HEK293 (cell line): ENCODE measurements around the gene FOXS1.

Experiments used
- BCL6B ChIP-seq: fragments of 450-650 bp; formaldehyde crosslinking; IDR thresholded peaks from 2 replicates; pipeline ENCODE4 v1.5.1; 2017; ENCODE audit warnings: missing biosample characterization, missing genetic modification characterization
- EGR2 ChIP-seq: fragments of 450-650 bp; formaldehyde crosslinking; IDR thresholded peaks from 2 replicates; pipeline ENCODE4 v1.5.1; 2016; ENCODE audit warnings: low read depth, missing biosample characterization, missing genetic modification characterization
- KLF1 ChIP-seq: fragments of 450-650 bp; formaldehyde crosslinking; IDR thresholded peaks from 2 replicates; pipeline ENCODE4 v1.5.1; 2016; ENCODE audit warnings: missing biosample characterization, missing genetic modification characterization
- KLF16 ChIP-seq: fragments of 450-650 bp; formaldehyde crosslinking; IDR thresholded peaks from 2 replicates; pipeline ENCODE4 v1.5.1; 2017; ENCODE audit warnings: missing biosample characterization, missing genetic modification characterization
- KLF8 ChIP-seq: fragments of 450-650 bp; formaldehyde crosslinking; IDR thresholded peaks from 2 replicates; pipeline ENCODE4 v1.5.1; 2016; ENCODE audit warnings: missing biosample characterization, missing genetic modification characterization
- KLF9 ChIP-seq: fragments of 450-650 bp; formaldehyde crosslinking; IDR thresholded peaks from 2 replicates; pipeline ENCODE4 v1.5.1; 2016; ENCODE audit warnings: missing biosample characterization, missing genetic modification characterization, low read depth
- ZBTB11 ChIP-seq: fragments of 450-650 bp; formaldehyde crosslinking; conservative IDR thresholded peaks from 2 replicates; pipeline ENCODE4 v1.5.1; 2016; ENCODE audit warnings: low read depth, missing biosample characterization, missing genetic modification characterization
- ZBTB17 ChIP-seq: fragments of 450-650 bp; formaldehyde crosslinking; IDR thresholded peaks from 2 replicates; pipeline ENCODE4 v1.5.1; 2016; ENCODE audit warnings: missing biosample characterization, missing genetic modification characterization
- ZBTB26 ChIP-seq: fragments of 450-650 bp; formaldehyde crosslinking; optimal IDR thresholded peaks from 2 replicates; pipeline ENCODE3; 2016; ENCODE audit warnings: missing biosample characterization, mild to moderate bottlenecking, missing genetic modification characterization
- ZBTB48 ChIP-seq: fragments of 450-650 bp; formaldehyde crosslinking; IDR thresholded peaks from 2 replicates; pipeline ENCODE4 v1.5.1; 2016; ENCODE audit warnings: missing biosample characterization, missing genetic modification characterization
- ZBTB6 ChIP-seq: fragments of 450-650 bp; formaldehyde crosslinking; IDR thresholded peaks from 2 replicates; pipeline ENCODE4 v1.5.1; 2017; ENCODE audit warnings: missing biosample characterization, missing genetic modification characterization
- ZFP37 ChIP-seq: fragments of 450-650 bp; formaldehyde crosslinking; IDR thresholded peaks from 2 replicates; pipeline ENCODE4 v1.5.1; 2016; ENCODE audit warnings: missing biosample characterization, missing genetic modification characterization
- ZNF140 ChIP-seq: fragments of 450-650 bp; formaldehyde crosslinking; IDR thresholded peaks from 2 replicates; pipeline ENCODE4 v1.5.1; 2016; ENCODE audit warnings: missing biosample characterization, missing genetic modification characterization
- ZNF174 ChIP-seq: fragments of 450-650 bp; formaldehyde crosslinking; IDR thresholded peaks from 2 replicates; pipeline ENCODE4 v1.5.0; 2017; ENCODE audit warnings: missing biosample characterization, mild to moderate bottlenecking, missing genetic modification characterization
- ZNF202 ChIP-seq: fragments of 450-650 bp; formaldehyde crosslinking; IDR thresholded peaks from 2 replicates; pipeline ENCODE4 v1.5.1; 2016; ENCODE audit warnings: missing biosample characterization, missing genetic modification characterization, borderline replicate concordance
- ZNF239 ChIP-seq: fragments of 450-650 bp; formaldehyde crosslinking; IDR thresholded peaks from 2 replicates; pipeline ENCODE4 v1.5.1; 2016; ENCODE audit warnings: missing biosample characterization, missing genetic modification characterization
- ZNF248 ChIP-seq: fragments of 450-650 bp; formaldehyde crosslinking; IDR thresholded peaks from 2 replicates; pipeline ENCODE4 v1.5.1; 2017; ENCODE audit warnings: missing biosample characterization, missing genetic modification characterization
- ZNF311 ChIP-seq: fragments of 450-650 bp; formaldehyde crosslinking; IDR thresholded peaks from 2 replicates; pipeline ENCODE4 v1.5.1; 2017; ENCODE audit warnings: missing biosample characterization, missing genetic modification characterization, borderline replicate concordance
- ZNF362 ChIP-seq: fragments of 450-650 bp; formaldehyde crosslinking; IDR thresholded peaks from 2 replicates; pipeline ENCODE4 v1.5.1; 2016; ENCODE audit warnings: missing biosample characterization, missing genetic modification characterization
- ZNF473 ChIP-seq: fragments of 450-650 bp; formaldehyde crosslinking; IDR thresholded peaks from 2 replicates; pipeline ENCODE4 v1.5.1; 2017; ENCODE audit warnings: missing biosample characterization, missing genetic modification characterization
- ZNF549 ChIP-seq: fragments of 450-650 bp; IDR thresholded peaks from 2 replicates; pipeline ENCODE4 v1.5.1; 2018; ENCODE audit warnings: missing biosample characterization, missing genetic modification characterization, mild to moderate bottlenecking, inconsistent platforms, moderate library complexity
- ZNF561 ChIP-seq: fragments of 450-650 bp; IDR thresholded peaks from 2 replicates; pipeline ENCODE4 v1.5.1; 2018; ENCODE audit warnings: missing biosample characterization, missing genetic modification characterization, borderline replicate concordance
- ZNF626 ChIP-seq: fragments of 450-650 bp; sonication (Bioruptor Pico); formaldehyde crosslinking; IDR thresholded peaks from 2 replicates; pipeline ENCODE4 v1.5.1; 2018; ENCODE audit warnings: missing biosample characterization, missing genetic modification characterization, inconsistent platforms
- ZNF664 ChIP-seq: fragments of 450-650 bp; formaldehyde crosslinking; IDR thresholded peaks from 2 replicates; pipeline ENCODE4 v1.5.1; 2016; ENCODE audit warnings: missing biosample characterization, missing genetic modification characterization
- ZNF692 ChIP-seq: fragments of 450-650 bp; formaldehyde crosslinking; IDR thresholded peaks from 2 replicates; pipeline ENCODE4 v1.5.1; 2016; ENCODE audit warnings: missing biosample characterization, missing genetic modification characterization
- ZSCAN16 ChIP-seq: fragments of 450-650 bp; formaldehyde crosslinking; IDR thresholded peaks from 2 replicates; pipeline ENCODE4 v1.5.1; 2016; ENCODE audit warnings: missing biosample characterization, missing genetic modification characterization

FOXS1 gene

GRCh38 chr20:31879143-31879987, 34.0 kb upstream of the FOXS1 start (continued):
- no peak for TF ChIP-seq ZNF174 (tag by site-specific recombination)
- TF ChIP-seq KLF9 (tag by site-specific recombination) = peak; percentile 76
- no peak for TF ChIP-seq BCL6B
- TF ChIP-seq ZNF202 = no peak
- no peak for TF ChIP-seq ZNF248
- TF ChIP-seq ZNF549 = no peak
- TF ChIP-seq ZBTB26 (tag by site-specific recombination) = peak; percentile 58
- no peak for TF ChIP-seq ZFP37 (tag by site-specific recombination)
- no peak for TF ChIP-seq ZNF311 (tag by site-specific recombination)
- TF ChIP-seq ZNF473 (tag by site-specific recombination) = no peak
- TF ChIP-seq ZBTB17 = peak; percentile 80
- TF ChIP-seq KLF1 (tag by site-specific recombination) = no peak
- TF ChIP-seq ZBTB48 = no peak
- TF ChIP-seq EGR2 (tag by site-specific recombination) = no peak
- TF ChIP-seq KLF16 = no peak
- TF ChIP-seq ZNF561 = no peak
- TF ChIP-seq ZNF626 = no peak
- no peak for TF ChIP-seq ZBTB11 (tag by site-specific recombination)
- no peak for TF ChIP-seq ZNF140 (tag by site-specific recombination)
- TF ChIP-seq ZBTB6 = no peak
- 0 out of 2 replicates have a peak, but pooled peaks have one; percentile 48 for TF ChIP-seq KLF8
- no peak for TF ChIP-seq ZNF664 (tag by site-specific recombination)
- no peak for TF ChIP-seq ZSCAN16 (tag by site-specific recombination)
- TF ChIP-seq ZNF692 (tag by site-specific recombination) = no peak
- TF ChIP-seq ZNF362 = no peak
- no peak for TF ChIP-seq ZNF239 (tag by site-specific recombination)
- TF ChIP-seq, all 188 proteins: peak for 12
